HG03108 (cell line): ENCODE measurements around the gene RBMS1.
A peak's percentile ranks its signal among the peaks of the same experiment; 100 is the strongest.
"Not testable (repeated sequence)": the region's sequence is repeated elsewhere in the genome, so short reads cannot be mapped to it uniquely, and the experiment has no call there.

Source experiments
- ATAC-seq: cut with Tn5 transposase; IDR thresholded peaks from one replicate; pipeline ENCODE4 v1.9.1; 2021; ENCODE audit warnings: moderate library complexity; ENCODE audit not compliant: unreplicated experiment

Gene RBMS1

GRCh38 chr2:160437273-160437672, 56.3 kb downstream of the RBMS1 start:
- ATAC-seq = no peak

- no peak for ATAC-seq
These were observed 59.2 kb downstream of the RBMS1 start for GRCh38 chr2:160434254-160434948.

GRCh38 chr2:160433466-160434140, 60.0 kb downstream of the RBMS1 start:
- ATAC-seq = no peak

- no peak for ATAC-seq
These were observed 61.0 kb downstream of the RBMS1 start for GRCh38 chr2:160432633-160433032.

- peak; percentile 54 for ATAC-seq
These were observed 62.2 kb downstream of the RBMS1 start for GRCh38 chr2:160431441-160431840.

GRCh38 chr2:160430001-160430344, 63.6 kb downstream of the RBMS1 start:
- ATAC-seq = no peak

GRCh38 chr2:160429248-160430000, 64.2 kb downstream of the RBMS1 start:
- ATAC-seq = no peak

- ATAC-seq = no peak
These were observed 65.2 kb downstream of the RBMS1 start for GRCh38 chr2:160428405-160428763.

- ATAC-seq = peak; percentile 78
These were observed 65.8 kb downstream of the RBMS1 start for GRCh38 chr2:160427629-160428404.

GRCh38 chr2:160426604-160427003, 67.0 kb downstream of the RBMS1 start:
- ATAC-seq = no peak

- no peak for ATAC-seq
These were observed 68.0 kb downstream of the RBMS1 start for GRCh38 chr2:160425434-160426151.

GRCh38 chr2:160423126-160423525, 70.5 kb downstream of the RBMS1 start:
- ATAC-seq = no peak

- ATAC-seq = not testable (repeated sequence)
These were observed 71.7 kb downstream of the RBMS1 start for GRCh38 chr2:160421646-160422501.

GRCh38 chr2:160420711-160421110, 72.9 kb downstream of the RBMS1 start:
- ATAC-seq = no peak

- no peak for ATAC-seq
These were observed 73.7 kb downstream of the RBMS1 start for GRCh38 chr2:160419776-160420505.

- ATAC-seq = no peak
These were observed 74.8 kb downstream of the RBMS1 start for GRCh38 chr2:160418853-160419252.

- no peak for ATAC-seq
These were observed 75.2 kb downstream of the RBMS1 start for GRCh38 chr2:160418398-160418765.

- ATAC-seq = no peak
These were observed 75.7 kb downstream of the RBMS1 start for GRCh38 chr2:160417745-160418397.

- ATAC-seq = no peak
These were observed 77.6 kb downstream of the RBMS1 start for GRCh38 chr2:160415991-160416390.
